HepG2 (cell line): ENCODE data around the gene SLC25A36. TPM values are rescaled to one million over a fixed set of nuclear protein-coding genes. Genes with fewer than 3 reads are reported as not detected.
A peak's percentile ranks its signal among the peaks of the same experiment; 100 is the strongest.

ENCODE experiments used
- ATAC-seq: fragments of 200-7000 bp; cut with Tn5 transposase; 3 replicates; pipeline ENCODE4 v1.9.1; 2020; ENCODE audit warnings: mild to moderate bottlenecking, moderate library complexity
- BruUV-seq: library from RNA; stranded (reverse); fragments of 400-500 nt; replicated peaks from 2 replicates; lab custom pipeline; 2021; lab: Mats Ljungman, UMichigan
- CTCF ChIA-PET: fragments of 300-600 bp; formaldehyde crosslinking; extraction: SDS; loops from one replicate; lab custom pipeline; 2021; ENCODE audit warnings: low total read pairs, inconsistent platforms, low intra/inter-chr PET ratio; lab: Yijun Ruan, JAX
- POLR2A ChIA-PET: fragments of 350-600 bp; sonication (Branson Sonifier 250); formaldehyde crosslinking; loops from one replicate; lab custom pipeline; 2020; ENCODE audit warnings: antibody characterized with exemption, inconsistent platforms; lab: Yijun Ruan, JAX
- DNase-seq: peaks from one replicate; pipeline ENCODE4 v3.0.0-alpha.2; 2015; ENCODE audit warnings: low spot score
- FAIRE-seq: peaks from 3 replicates; lab custom pipeline; 2011; peaks lifted over from hg19 to GRCh38; lab: Jason Lieb, UNC
- H2AFZ ChIP-seq: one replicate; pipeline ENCODE4 v1.6.1; 2011; ENCODE audit warnings: low read length, inconsistent platforms
- H3K27ac ChIP-seq: fragments of 300-600 bp; 3 replicates; pipeline ENCODE4 v1.8.0; 2011; ENCODE audit warnings: mixed run types, mild to moderate bottlenecking, mixed read lengths, low read length, inconsistent platforms; ENCODE audit not compliant: insufficient read depth; ENCODE audit errors: extremely low read length
- H3K27me3 ChIP-seq, 2 experiments: fragments of 200-600 bp in 1 of 2; 2 replicates in 1 of 2; 3 replicates in 1 of 2; pipeline versions ENCODE4 v1.6.0 to v1.8.0; 2011; ENCODE audit warnings: low read length in 2 of 2, mild to moderate bottlenecking in 2 of 2, moderate library complexity in 2 of 2, inconsistent platforms in 1 of 2; ENCODE audit not compliant: insufficient read depth in 2 of 2, control insufficient read depth in 1 of 2
- H3K36me3 ChIP-seq, 2 experiments: fragments of 200-600 bp in 1 of 2; replicated peaks in 1 of 2; 2 replicates in 1 of 2; 3 replicates in 1 of 2; pipeline versions ENCODE4 v1.5.1 to v1.8.0; 2011; ENCODE audit warnings: low read length in 2 of 2, inconsistent platforms in 1 of 2; ENCODE audit not compliant: insufficient read depth in 2 of 2, control insufficient read depth in 1 of 2
- H3K4me1 ChIP-seq: 2 replicates; pipeline ENCODE4 v1.5.1; 2012; ENCODE audit warnings: low read length, inconsistent platforms; ENCODE audit not compliant: insufficient read depth
- H3K4me2 ChIP-seq: 2 replicates; pipeline ENCODE4 v1.6.0; 2011; ENCODE audit warnings: low read depth, low read length, inconsistent platforms
- H3K4me3 ChIP-seq, 3 experiments: fragments of 200-600 bp in 1 of 3; sonication (generic), shearing (Covaris generic) in 1 of 3; replicated peaks in 1 of 3; 2 replicates each; pipeline ENCODE4 v1.5.1; 2011 to 2016; ENCODE audit warnings: low read length in 3 of 3, inconsistent platforms in 2 of 3, low read depth in 2 of 3, mild to moderate bottlenecking in 2 of 3, control low read depth in 1 of 3, mixed read lengths in 1 of 3; ENCODE audit not compliant: insufficient read depth in 1 of 3
- H3K79me2 ChIP-seq: one replicate; pipeline ENCODE4 v1.6.1; 2011; ENCODE audit warnings: low read length, inconsistent platforms; ENCODE audit not compliant: insufficient read depth
- H3K9ac ChIP-seq: 2 replicates; pipeline ENCODE4 v1.6.0; 2011; ENCODE audit warnings: mild to moderate bottlenecking, low read depth, low read length, inconsistent platforms; ENCODE audit not compliant: insufficient read depth
- H3K9me3 ChIP-seq: 2 replicates; pipeline ENCODE4 v1.5.1; 2012; ENCODE audit warnings: mild to moderate bottlenecking, low read length
- H4K20me1 ChIP-seq: 2 replicates; pipeline ENCODE4 v1.6.0; 2011; ENCODE audit warnings: inconsistent platforms, mild to moderate bottlenecking, low read length, moderate library complexity; ENCODE audit not compliant: insufficient read depth
- CEBPB ChIP-seq: IDR thresholded peaks from 2 replicates; pipeline ENCODE4 v1.6.1; 2011; ENCODE audit warnings: low read depth, low read length, improper control_type of control experiment, borderline replicate concordance
- HMG20A ChIP-seq: IDR thresholded peaks from 2 replicates; pipeline ENCODE4 v1.6.1; 2016; ENCODE audit warnings: borderline replicate concordance
- POLR2AphosphoS2 ChIP-seq: IDR thresholded peaks from 2 replicates; pipeline ENCODE4 v1.6.1; 2011; ENCODE audit warnings: low read depth, low read length, improper control_type of control experiment
- ZNF12 ChIP-seq: sonication (generic); formaldehyde crosslinking; IDR thresholded peaks from 2 replicates; pipeline ENCODE4 v1.5.0; 2020; ENCODE audit warnings: missing genetic modification reagents
- ZNF124 ChIP-seq: sonication (generic); formaldehyde crosslinking; IDR thresholded peaks from 2 replicates; pipeline ENCODE4 v1.4.0; 2020; ENCODE audit warnings: missing genetic modification reagents
- whole genome bisulfite sequencing: methylation state at CpG from one replicate; pipeline ENCODE4 v1.1.6; 2017; ENCODE audit warnings: low lambda C conversion rate; 5-methylcytosine and 5-hydroxymethylcytosine counted together
- in situ Hi-C: cut with HindIII; loops from 2 replicates; pipeline ENCODE4 v1.10.0; 2017; ENCODE audit warnings: low pct_unique_long_range_greater_than_20kb; ENCODE audit not compliant: extremely low pct_ligation_motif_present
- intact Hi-C: fragments of 100-400 bp; cut with micrococcal nuclease; formaldehyde crosslinking; loops from one replicate; pipeline ENCODE4 v1.10.0; 2022; ENCODE audit not compliant: unreplicated experiment
- polyA plus RNA-seq, 8 experiments: library from polyadenylated mRNA; depleted of rRNA in 3 of 8; stranded (reverse) in 7 of 8; unstranded in 1 of 8; fragments of >200 nt; fragmentation: Illumina TruSeq in 4 of 8; extraction: Trizol in 4 of 8; gene quantifications; 2 replicates each; pipeline versions ENCODE4 v1.2.1 to v1.2.3, GENCODE V29; 2011 to 2016; ENCODE audit warnings: low read depth in 4 of 8, missing spikeins in 1 of 8, mixed read lengths in 1 of 8; ENCODE audit not compliant: insufficient read depth in 1 of 8
- total RNA-seq, 5 experiments: library from RNA; depleted of rRNA; stranded (reverse); fragments of >200 nt; fragmentation: Illumina TruSeq; extraction: Trizol; gene quantifications; 2 replicates each; pipeline ENCODE4 v1.2.3, GENCODE V29; 2016; ENCODE audit warnings: low read depth in 1 of 5
- TF ChIP-seq, protein P1 (sequence below): sonication (generic); formaldehyde crosslinking; IDR thresholded peaks from 2 replicates; pipeline ENCODE4 v1.8.0; 2022; ENCODE audit warnings: missing genetic modification reagents, mild to moderate bottlenecking, inconsistent platforms, borderline replicate concordance
- TF ChIP-seq, protein P2 (sequence below): IDR thresholded peaks from 2 replicates; pipeline ENCODE4 v1.6.1; 2016; ENCODE audit warnings: low read depth

SLC25A36 gene
- total and polyA plus RNA-seq, 2 of the 13 experiments (the other 11 are each of a cell fraction or from before 2014, with no cell fraction given): 30.6 to 85.6 TPM

DNA sequence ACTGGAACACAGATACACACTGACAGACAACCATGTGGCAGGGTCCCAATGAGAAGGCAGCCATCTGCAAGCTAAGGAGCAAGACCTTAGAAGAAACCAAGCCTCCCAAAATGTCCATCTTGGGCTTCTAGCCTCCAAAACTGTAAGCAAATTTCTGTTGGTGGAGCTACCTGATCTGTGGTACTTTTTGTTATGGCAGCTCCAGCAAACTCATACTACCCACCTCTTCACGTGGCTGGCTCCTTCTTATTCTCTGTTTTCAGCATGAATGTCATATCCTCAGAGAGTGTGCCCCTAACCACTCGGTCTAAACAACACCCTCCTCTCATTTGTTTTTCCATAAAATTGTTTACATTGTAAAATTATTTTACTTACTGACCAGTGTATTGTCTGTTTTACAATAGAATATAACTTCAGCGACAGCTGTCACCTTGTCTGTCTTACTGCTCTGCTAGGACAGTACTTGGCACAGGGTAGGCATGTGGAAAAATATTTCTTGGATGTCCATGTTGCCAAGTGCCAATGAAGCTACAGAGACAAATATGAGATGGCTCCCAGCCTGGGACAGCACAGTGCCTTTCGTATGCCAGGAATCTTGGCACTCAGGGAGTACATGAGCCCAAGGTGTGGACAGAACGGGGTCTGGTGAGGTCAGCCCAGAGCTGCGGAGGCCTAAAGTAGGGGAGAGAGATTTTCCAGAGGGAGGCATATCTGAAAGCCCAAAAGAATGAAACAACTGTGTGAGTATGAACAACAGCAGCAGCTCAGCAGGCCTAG is 17.4 kb upstream of the SLC25A36 start:
- no TSS peak for BruUV-seq

DNA sequence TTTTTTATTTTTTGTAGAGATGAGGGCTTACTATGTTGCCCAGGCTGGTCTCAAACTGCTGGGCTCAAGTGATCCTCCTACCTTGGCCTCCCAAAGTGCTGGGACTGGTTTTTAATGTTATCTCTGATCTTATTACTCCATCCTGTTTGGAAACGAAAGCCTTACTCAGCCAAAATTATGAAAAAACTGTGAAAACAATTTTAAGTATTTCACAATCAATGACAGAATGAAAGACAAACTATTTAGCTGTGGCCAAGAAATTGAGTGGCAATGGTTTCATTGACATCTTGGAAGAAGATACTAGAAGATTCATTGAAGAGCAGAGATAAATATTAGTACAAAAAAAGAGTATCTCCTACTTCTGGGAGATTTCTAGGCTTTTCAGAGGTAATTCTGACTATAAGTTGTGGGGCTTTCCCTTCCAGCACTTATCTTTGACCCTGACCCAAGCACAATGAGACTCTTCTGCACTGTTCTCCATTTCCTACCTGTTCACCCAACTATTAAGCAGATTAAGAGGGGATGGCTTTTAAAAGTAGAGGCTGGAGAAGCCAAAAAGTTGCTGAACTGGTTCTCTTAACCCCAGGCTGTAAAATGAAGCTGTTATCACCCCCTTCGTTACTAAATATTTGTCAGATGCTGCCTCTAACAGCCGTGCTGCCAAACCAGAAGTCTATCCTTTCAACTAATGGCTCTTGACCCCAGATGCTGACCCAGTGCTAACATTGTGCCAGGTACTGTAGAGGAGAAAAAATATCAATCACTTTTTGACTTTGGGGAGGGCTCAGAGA is 14.2 kb upstream of the SLC25A36 start:
- no peak for ATAC-seq

More for the DNA sequence above, 17.4 kb upstream of the SLC25A36 start:
- FAIRE-seq (no peak), DNase-seq (no peak), ATAC-seq (no peak)
- Histone ChIP-seq H3K79me2 (no peaks in the 10 kb centered on the region), H3K4me1 (no peaks in the 10 kb centered on the region), H3K27ac (no peak overlapping the region), H4K20me1 (no peaks in the 10 kb centered on the region), H2AFZ (no peak overlapping the region), H3K4me2 (no peak overlapping the region), H3K9ac (no peak overlapping the region), H3K4me3 (no peak overlapping the region)
- POLR2A ChIA-PET: no interaction called here
- in situ Hi-C loops (loop anchor here (10.0 kb wide), 1 partner anchor 51 kb away; no protein-coding TSS in a partner anchor), intact Hi-C loops (no loop called here)
- WGBS: 48% methylated on average over 6 of the region's 6 CpGs
- no peak for TF ChIP-seq ZNF124 (CRISPR knock-in tag)
- peak; percentile 97 for TF ChIP-seq ZNF12 (CRISPR knock-in tag)
- TF ChIP-seq, all 625 proteins: peak for 1
- H3K36me3 ChIP-seq: no peaks in the 10 kb centered on the region
- no peaks in the 10 kb centered on the region for H3K9me3 ChIP-seq
- no peaks in the 10 kb centered on the region for H3K27me3 ChIP-seq
- CTCF ChIA-PET: no interaction called here

More for the DNA sequence above, 14.2 kb upstream of the SLC25A36 start:
- no peak for FAIRE-seq
- BruUV-seq: no TSS peak
- no peak for DNase-seq
- H2AFZ ChIP-seq: no peak overlapping the region
- TF ChIP-seq, protein P1, sequence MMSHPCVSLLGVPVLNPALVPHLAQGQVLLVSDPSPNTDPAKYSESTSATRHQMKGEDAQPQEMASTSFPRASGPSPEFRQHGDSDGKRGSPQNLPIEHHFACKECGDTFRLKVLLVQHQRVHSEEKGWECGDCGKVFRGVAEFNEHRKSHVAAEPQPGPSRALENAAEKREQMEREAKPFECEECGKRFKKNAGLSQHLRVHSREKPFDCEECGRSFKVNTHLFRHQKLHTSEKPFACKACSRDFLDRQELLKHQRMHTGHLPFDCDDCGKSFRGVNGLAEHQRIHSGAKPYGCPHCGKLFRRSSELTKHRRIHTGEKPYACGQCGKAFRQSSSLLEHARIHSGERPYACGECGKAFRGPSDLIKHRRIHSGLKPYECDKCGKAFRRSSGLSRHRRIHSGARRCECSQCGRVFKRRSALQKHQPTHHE (CRISPR knock-in tag): no peak
- TF ChIP-seq CEBPB (peak; percentile 64), POLR2AphosphoS2 (no peak), HMG20A (CRISPR knock-in tag) (no peak)
- TF ChIP-seq, protein P2, sequence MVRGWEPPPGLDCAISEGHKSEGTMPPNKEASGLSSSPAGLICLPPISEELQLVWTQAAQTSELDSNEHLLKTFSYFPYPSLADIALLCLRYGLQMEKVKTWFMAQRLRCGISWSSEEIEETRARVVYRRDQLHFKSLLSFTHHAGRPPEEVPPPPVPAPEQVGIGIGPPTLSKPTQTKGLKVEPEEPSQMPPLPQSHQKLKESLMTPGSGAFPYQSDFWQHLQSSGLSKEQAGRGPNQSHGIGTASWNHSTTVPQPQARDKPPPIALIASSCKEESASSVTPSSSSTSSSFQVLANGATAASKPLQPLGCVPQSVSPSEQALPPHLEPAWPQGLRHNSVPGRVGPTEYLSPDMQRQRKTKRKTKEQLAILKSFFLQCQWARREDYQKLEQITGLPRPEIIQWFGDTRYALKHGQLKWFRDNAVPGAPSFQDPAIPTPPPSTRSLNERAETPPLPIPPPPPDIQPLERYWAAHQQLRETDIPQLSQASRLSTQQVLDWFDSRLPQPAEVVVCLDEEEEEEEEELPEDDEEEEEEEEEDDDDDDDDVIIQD (CRISPR knock-in tag): no peak
- intact Hi-C loops (no loop called here), in situ Hi-C loops (loop anchor here (10.0 kb wide), 1 partner anchor 47 kb away; no protein-coding TSS in a partner anchor)
- CTCF ChIA-PET: no interaction called here
- no peak overlapping the region for H3K27ac ChIP-seq
- no peak overlapping the region for H3K4me2 ChIP-seq
- 18% methylated on average over 3 of the region's 3 CpGs for WGBS
- POLR2A ChIA-PET: no interaction called here
- H3K9me3 ChIP-seq: no peaks in the 10 kb centered on the region
- H3K9ac ChIP-seq: no peak overlapping the region
- H3K4me1 ChIP-seq: no peaks in the 10 kb centered on the region
- no peak overlapping the region for H3K4me3 ChIP-seq
- H3K36me3 ChIP-seq: no peaks in the 10 kb centered on the region
- H4K20me1 ChIP-seq: no peaks in the 10 kb centered on the region
- no peaks in the 10 kb centered on the region for H3K27me3 ChIP-seq
- no peaks in the 10 kb centered on the region for H3K79me2 ChIP-seq
